HG03521 (cell line): Measurements from ENCODE around the gene ABLIM3.

ENCODE experiments used
- ATAC-seq: cut with Tn5 transposase; IDR thresholded peaks from one replicate; pipeline ENCODE4 v1.9.1; 2021; ENCODE audit warnings: mild to moderate bottlenecking, moderate library complexity; ENCODE audit not compliant: unreplicated experiment

The ABLIM3 gene

GRCh38 chr5:149215478-149216090 lies 74.3 kb downstream of the ABLIM3 start:
- no peak for ATAC-seq

- ATAC-seq: no peak
Measured at GRCh38 chr5:149216496-149216895, 75.2 kb downstream of the ABLIM3 start.

- no peak for ATAC-seq
Measured at GRCh38 chr5:149217096-149217802, 76.0 kb downstream of the ABLIM3 start.

GRCh38 chr5:149217803-149218155 lies 76.5 kb downstream of the ABLIM3 start:
- no peak for ATAC-seq

- ATAC-seq: no peak
Measured at GRCh38 chr5:149219584-149219983, 78.3 kb downstream of the ABLIM3 start.

GRCh38 chr5:149220750-149221149 lies 79.5 kb downstream of the ABLIM3 start:
- ATAC-seq: no peak

GRCh38 chr5:149221326-149221725 lies 80.0 kb downstream of the ABLIM3 start:
- no peak for ATAC-seq

- ATAC-seq: no peak
Measured at GRCh38 chr5:149221731-149222342, 80.5 kb downstream of the ABLIM3 start.

- no peak for ATAC-seq
Measured at GRCh38 chr5:149223081-149223848, 82.0 kb downstream of the ABLIM3 start.

- ATAC-seq: no peak
Measured at GRCh38 chr5:149224282-149224681, 83.0 kb downstream of the ABLIM3 start.

- ATAC-seq: no peak
Measured at GRCh38 chr5:149227168-149227826, 86.0 kb downstream of the ABLIM3 start.

GRCh38 chr5:149228618-149229297 lies 87.5 kb downstream of the ABLIM3 start:
- ATAC-seq: no peak

GRCh38 chr5:149229298-149229937 lies 88.1 kb downstream of the ABLIM3 start:
- no peak for ATAC-seq

- ATAC-seq: no peak
Measured at GRCh38 chr5:149235841-149236240, 94.5 kb downstream of the ABLIM3 start.

- no peak for ATAC-seq
Measured at GRCh38 chr5:149237662-149238061, 96.4 kb downstream of the ABLIM3 start.

- ATAC-seq: no peak
Measured at GRCh38 chr5:149238540-149238939, 97.2 kb downstream of the ABLIM3 start.

- ATAC-seq: no peak
Measured at GRCh38 chr5:149239917-149240316, 98.6 kb downstream of the ABLIM3 start.

- ATAC-seq: no peak
Measured at GRCh38 chr5:149240354-149240998, 99.2 kb downstream of the ABLIM3 start.

- ATAC-seq: no peak
Measured at GRCh38 chr5:149242339-149242738, 101.0 kb downstream of the ABLIM3 start.

- no peak for ATAC-seq
Measured at GRCh38 chr5:149246906-149247305, 105.6 kb downstream of the ABLIM3 start.
